GM12873 (cell line): ENCODE measurements around the gene ZNF83.

Experiments
- CTCF ChIP-seq: IDR thresholded peaks from 2 replicates; pipeline ENCODE4 v1.5.1; 2012; ENCODE audit warnings: low read depth, mild to moderate bottlenecking, moderate library complexity, low read length, control low read depth; ENCODE audit not compliant: insufficient read depth; ENCODE audit errors: missing control alignments

Gene ZNF83

GRCh38 chr19:52637718-52638585, at the start of gene ZNF83:
ZNF83 (minus strand) TSS chr19:52638355.
- TF ChIP-seq CTCF = no peak

- no peak for TF ChIP-seq CTCF
Observed at GRCh38 chr19:52687684-52688083, 49.5 kb upstream of the ZNF83 start.

GRCh38 chr19:52685811-52686210, 47.7 kb upstream of the ZNF83 start:
- no peak for TF ChIP-seq CTCF

- no peak for TF ChIP-seq CTCF
Observed at GRCh38 chr19:52679598-52679997, 41.4 kb upstream of the ZNF83 start.

GRCh38 chr19:52673014-52673413, 34.9 kb upstream of the ZNF83 start:
- TF ChIP-seq CTCF = no peak

- TF ChIP-seq CTCF = no peak
Observed at GRCh38 chr19:52670046-52670445, 31.9 kb upstream of the ZNF83 start.

- TF ChIP-seq CTCF = no peak
Observed at GRCh38 chr19:52669586-52669985, 31.4 kb upstream of the ZNF83 start.
